NCI-H2107 treated with DMSO at 0.1 percent for 48 hours (cell line): Measurements from ENCODE around the gene PSPC1.
"Not testable (repeated sequence)": the region's sequence is repeated elsewhere in the genome, so short reads cannot be mapped to it uniquely, and the experiment has no call there.

Experiments used
- DNase-seq: peaks from one replicate; lab custom pipeline; 2025; ENCODE audit not compliant: unreplicated experiment; lab: John Stamatoyannopoulos, UW

PSPC1 gene

DNA sequence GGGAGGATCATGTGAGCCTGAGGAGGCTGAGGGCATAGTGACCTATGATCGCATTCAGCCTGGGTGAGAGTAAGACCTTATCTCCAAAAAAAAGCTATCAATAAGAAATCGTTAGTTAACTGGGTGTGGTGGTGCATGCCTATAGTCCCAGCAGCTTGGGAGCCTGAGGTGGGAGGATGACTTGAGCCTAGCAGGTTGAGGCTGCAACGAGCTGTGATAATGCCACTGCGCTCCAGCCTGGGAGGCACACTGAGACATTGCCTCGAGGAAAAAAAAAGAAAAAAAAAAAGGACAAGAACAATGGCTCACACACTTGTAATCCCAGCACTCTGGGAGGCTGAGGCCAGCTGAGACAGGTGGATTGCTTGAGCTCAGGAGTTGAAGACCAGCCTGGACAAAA is 16.2 kb downstream of the PSPC1 start:
- no peak for DNase-seq

DNA sequence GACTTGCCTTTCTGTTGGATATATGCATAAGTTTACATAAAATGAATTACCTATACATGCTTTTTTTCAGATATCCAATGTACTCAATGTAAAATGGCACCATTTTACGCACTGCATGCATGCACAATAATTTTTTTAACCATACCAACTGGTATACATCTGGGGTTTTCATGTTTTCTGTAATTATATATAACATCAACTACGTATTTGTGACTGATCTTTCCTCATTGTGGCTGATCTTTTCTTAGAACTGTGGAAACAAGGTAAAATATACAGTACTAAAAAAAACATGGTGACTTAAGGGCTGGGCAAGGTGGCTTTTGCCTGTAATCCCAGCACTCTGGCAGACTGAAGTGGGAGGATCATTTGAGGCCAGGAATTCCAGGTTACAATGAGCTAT is 18.5 kb downstream of the PSPC1 start:
- no peak for DNase-seq

GRCh38 chr13:19763618-19764017 is 19.1 kb downstream of the PSPC1 start:
- DNase-seq, result no peak

DNA sequence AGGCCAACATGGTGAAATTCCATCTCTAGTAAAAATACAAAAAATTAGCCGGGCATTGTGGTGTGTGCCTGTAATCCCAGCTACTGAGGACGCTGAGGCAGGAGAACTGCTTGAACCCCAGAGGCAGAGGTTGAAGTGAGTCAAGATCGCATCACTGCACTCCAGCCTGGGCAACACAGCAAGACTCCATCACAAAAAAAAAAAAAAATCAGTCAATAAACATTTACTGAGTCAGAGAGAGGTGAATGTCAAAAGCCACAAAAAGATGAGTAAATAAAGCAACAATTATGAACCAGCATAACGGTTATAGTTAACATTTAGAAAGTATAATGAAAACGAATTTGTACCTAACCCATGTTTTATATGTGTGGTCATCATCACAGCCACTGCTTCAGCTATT is 23.1 kb downstream of the PSPC1 start:
- no peak for DNase-seq

GRCh38 chr13:19742643-19743042 is 40.1 kb downstream of the PSPC1 start:
- DNase-seq, result no peak

- no peak for DNase-seq
Measured at GRCh38 chr13:19737844-19738557, 44.7 kb downstream of the PSPC1 start.

DNA sequence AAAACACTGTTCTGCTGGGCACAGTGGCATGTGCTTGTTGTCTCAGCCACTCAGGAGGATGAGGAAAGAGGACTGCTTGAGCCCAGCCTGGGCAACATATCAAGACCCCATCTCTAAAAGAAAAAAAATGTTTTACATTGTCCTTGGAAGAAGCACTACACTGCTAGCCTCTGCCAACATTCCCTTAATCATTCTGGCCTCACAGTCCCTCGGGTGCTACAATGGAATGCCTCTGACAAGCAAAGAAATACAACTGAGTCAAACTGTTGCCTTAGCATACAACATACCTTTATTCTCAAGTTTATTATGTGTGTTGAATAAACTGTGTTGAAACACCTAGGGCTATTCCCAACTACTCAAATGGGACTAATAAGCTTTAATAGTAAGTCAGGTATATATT is 56.1 kb downstream of the PSPC1 start:
- no peak for DNase-seq

DNA sequence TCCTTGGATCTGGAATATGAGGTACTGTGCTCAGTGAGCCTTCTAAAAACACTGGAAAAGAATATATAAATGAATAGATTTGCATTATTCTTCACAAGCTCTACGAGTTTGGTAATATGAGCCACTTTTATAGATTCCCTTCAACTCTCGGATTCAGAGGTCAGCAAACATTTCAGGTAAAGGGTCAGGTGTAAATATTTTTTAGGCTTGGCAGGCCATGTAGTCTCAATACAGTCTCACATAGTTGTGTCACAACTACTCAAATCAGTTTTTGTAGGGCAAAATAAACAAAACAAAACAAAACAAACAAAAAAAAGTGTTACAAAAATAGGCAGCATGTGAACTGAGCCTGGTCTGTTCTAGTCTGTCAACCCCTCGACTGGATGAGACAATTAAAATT is 57.4 kb downstream of the PSPC1 start:
- DNase-seq, result no peak

DNA sequence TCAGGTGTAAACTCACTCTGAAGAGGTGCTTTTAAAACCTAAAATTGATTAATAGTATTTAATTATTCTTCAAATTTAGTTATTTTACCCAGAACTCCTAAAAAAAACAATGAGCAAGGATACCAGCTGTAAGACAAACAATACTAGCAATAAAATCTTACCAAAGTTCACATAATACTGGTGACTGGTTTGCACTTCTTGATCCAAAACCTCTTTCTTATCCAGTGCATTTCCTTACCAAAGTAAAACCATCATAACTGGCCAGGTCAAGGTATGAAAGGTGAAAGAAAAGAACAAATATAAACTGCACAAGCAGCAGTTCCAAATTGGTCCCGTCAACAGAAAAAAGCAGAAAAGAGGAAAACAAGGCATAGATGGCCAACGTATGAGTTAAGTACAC is 62.7 kb downstream of the PSPC1 start:
- DNase-seq, result no peak

GRCh38 chr13:19713186-19713965 is 69.4 kb downstream of the PSPC1 start:
- no peak for DNase-seq

GRCh38 chr13:19709782-19710181 is 73.0 kb downstream of the PSPC1 start:
- DNase-seq, result not testable (repeated sequence)

- not testable (repeated sequence) for DNase-seq
Measured at GRCh38 chr13:19709039-19709438, 73.7 kb downstream of the PSPC1 start.

GRCh38 chr13:19704256-19704655 is 78.5 kb downstream of the PSPC1 start:
- DNase-seq, result not testable (repeated sequence)

GRCh38 chr13:19701619-19702018 is 81.1 kb downstream of the PSPC1 start:
- DNase-seq, result not testable (repeated sequence)

GRCh38 chr13:19700963-19701362 is 81.8 kb downstream of the PSPC1 start:
- DNase-seq, result not testable (repeated sequence)

GRCh38 chr13:19695829-19696228 is 86.9 kb downstream of the PSPC1 start:
- DNase-seq, result no peak

- DNase-seq, result no peak
Measured at GRCh38 chr13:19695428-19695827, 87.3 kb downstream of the PSPC1 start.

GRCh38 chr13:19691447-19691846 is 91.3 kb downstream of the PSPC1 start:
- not testable (repeated sequence) for DNase-seq

DNA sequence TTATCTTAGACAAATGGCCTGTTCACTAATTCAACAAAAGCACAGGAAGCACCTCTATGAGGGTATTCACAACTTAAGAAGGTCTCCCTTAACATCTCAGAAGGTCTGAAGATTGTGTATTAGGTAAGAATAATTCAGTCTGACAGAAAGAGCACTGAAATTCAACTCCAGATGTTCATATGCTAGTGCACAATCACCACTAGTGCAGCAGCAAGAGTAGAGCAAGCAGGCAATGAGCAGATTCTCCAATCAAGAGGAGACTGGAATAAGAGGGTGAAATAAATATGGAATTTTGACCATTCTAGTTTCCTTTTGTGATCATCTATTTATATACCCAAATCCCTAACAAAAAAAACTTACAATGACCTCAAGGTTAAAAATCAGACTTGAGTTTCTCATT is 97.3 kb downstream of the PSPC1 start:
- DNase-seq, result no peak

GRCh38 chr13:19685034-19685433 is 97.7 kb downstream of the PSPC1 start:
- DNase-seq, result no peak

DNA sequence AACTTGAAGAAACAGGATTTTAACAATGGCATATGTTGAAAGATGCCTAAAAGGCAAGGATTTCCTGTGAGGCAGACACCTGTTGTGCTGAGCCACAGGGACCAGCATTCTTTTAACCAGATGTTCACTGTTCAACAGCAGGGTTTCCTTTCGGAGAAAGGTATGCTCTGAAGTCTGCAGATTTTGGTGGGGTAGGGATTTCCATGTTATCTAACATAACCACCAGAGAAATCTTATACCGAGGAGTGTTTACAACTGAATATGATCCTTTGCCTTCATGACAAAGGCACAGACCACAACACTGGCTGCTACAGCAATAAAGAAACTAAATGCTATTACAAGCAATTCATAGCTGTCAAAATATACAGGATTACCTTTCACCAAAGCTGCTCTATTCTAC is 101.2 kb downstream of the PSPC1 start:
- peak; percentile 59 for DNase-seq

DNA sequence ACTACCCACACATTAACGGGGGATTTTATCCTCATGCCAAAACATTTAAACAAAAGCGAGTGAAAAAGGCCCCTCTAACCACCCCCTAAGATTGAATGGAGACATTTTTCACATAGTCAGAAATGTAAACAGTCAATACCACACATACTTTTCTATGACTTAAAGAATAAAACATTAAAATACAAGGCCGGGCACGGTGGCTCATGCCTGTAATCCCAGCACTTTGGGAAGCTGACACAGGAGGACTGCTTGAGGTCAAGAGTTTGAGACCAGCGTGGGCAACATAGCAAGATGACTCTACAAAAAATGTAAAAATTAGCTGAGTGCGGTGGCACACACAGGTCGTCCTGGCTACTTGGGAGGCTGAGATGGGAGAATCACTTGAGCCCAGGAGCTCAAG is 102.0 kb downstream of the PSPC1 start:
- no peak for DNase-seq

- no peak for DNase-seq
Measured at GRCh38 chr13:19676168-19676567, 106.6 kb downstream of the PSPC1 start.
